ENCODE data around the gene AUTS2. TPM values are rescaled to one million over a fixed set of nuclear protein-coding genes. Genes with fewer than 3 reads are reported as not detected.

The AUTS2 gene
- total and polyA plus RNA-seq, 10 donors = 6.1 to 54.8 (median 29.1) TPM

GRCh38 chr7:69791739-69792138 lies 193.5 kb downstream of the AUTS2 start:
- no peaks in the 10 kb centered on the region for H3K36me3 ChIP-seq
- DNase-seq = no peak
- TF ChIP-seq POLR2AphosphoS5 (IDR thresholded peaks at IDR 0.05) = no peak
- no peak for TF ChIP-seq POLR2A (IDR thresholded peaks at IDR 0.05)
- no peak for TF ChIP-seq CTCF (IDR thresholded peaks at IDR 0.05 in 8 of 11, conservative IDR thresholded peaks at IDR 0.05 in 3 of 11)
- H3K4me3 ChIP-seq = no peak overlapping the region
- no peaks in the 10 kb centered on the region for H3K27me3 ChIP-seq (replicated peaks in 1 of 7)
- intact Hi-C loops (cut with DNase I; ENCODE audit: low total_unique reads) = no loop called here
- H3K9me3 ChIP-seq = no peaks in the 10 kb centered on the region
- no peak overlapping the region for H3K27ac ChIP-seq
- WGBS, 5 donors = 89 to 100% (median 96%) methylated on average over 1 of the region's 1 CpG
- H3K4me1 ChIP-seq = no peaks in the 10 kb centered on the region

- H3K4me3 ChIP-seq = no peak overlapping the region
- 73 to 81% (median 77%) methylated on average over 5 of the region's 5 CpGs for WGBS, 5 donors
- intact Hi-C loops (cut with DNase I; ENCODE audit: low total_unique reads) = no loop called here
These were observed 197.7 kb downstream of the AUTS2 start for GRCh38 chr7:69795932-69796331.

GRCh38 chr7:69796416-69796815 lies 198.1 kb downstream of the AUTS2 start:
- Histone ChIP-seq H3K4me1 (peaks cover 0 to 20% (median 14%) of the 10 kb centered on the region in 6 donors), H3K9me3 (no peaks in the 10 kb centered on the region), H3K27me3 (replicated peaks in 1 of 7) (no peaks in the 10 kb centered on the region), H3K36me3 (no peaks in the 10 kb centered on the region), H3K27ac (no peak overlapping the region), H3K4me3 (no peak overlapping the region)
- intact Hi-C loops (cut with DNase I; ENCODE audit: low total_unique reads) = no loop called here
- WGBS, 5 donors = 88 to 95% (median 91%) methylated on average over 2 of the region's 2 CpGs
- DNase-seq = no peak
- TF ChIP-seq POLR2A (IDR thresholded peaks at IDR 0.05) (no peak), CTCF (IDR thresholded peaks at IDR 0.05 in 8 of 11, conservative IDR thresholded peaks at IDR 0.05 in 3 of 11) (no peak), POLR2AphosphoS5 (IDR thresholded peaks at IDR 0.05) (no peak)

More at GRCh38 chr7:69795932-69796331, 197.7 kb downstream of the AUTS2 start:
- Histone ChIP-seq H3K27ac (no peak overlapping the region), H3K4me1 (peaks cover 0 to 16% (median 13%) of the 10 kb centered on the region in 6 donors), H3K27me3 (replicated peaks in 1 of 7) (no peaks in the 10 kb centered on the region), H3K36me3 (no peaks in the 10 kb centered on the region), H3K9me3 (no peaks in the 10 kb centered on the region)
- TF ChIP-seq CTCF (IDR thresholded peaks at IDR 0.05 in 8 of 11, conservative IDR thresholded peaks at IDR 0.05 in 3 of 11) = no peak
- no peak for TF ChIP-seq POLR2AphosphoS5 (IDR thresholded peaks at IDR 0.05)
- TF ChIP-seq POLR2A (IDR thresholded peaks at IDR 0.05) = no peak
- no peak for DNase-seq

GRCh38 chr7:69799048-69799697 lies 200.9 kb downstream of the AUTS2 start:
- WGBS, 5 donors = 71 to 83% (median 78%) methylated on average over 4 of the region's 4 CpGs
- intact Hi-C loops (cut with DNase I; ENCODE audit: low total_unique reads) = no loop called here

More at GRCh38 chr7:69799048-69799697, 200.9 kb downstream of the AUTS2 start:
- Histone ChIP-seq H3K27me3 (replicated peaks in 1 of 7) (no peaks in the 10 kb centered on the region), H3K27ac (no peak overlapping the region), H3K4me1 (peaks cover 0 to 27% (median 14%) of the 10 kb centered on the region in 6 donors), H3K36me3 (no peaks in the 10 kb centered on the region), H3K4me3 (no peak overlapping the region), H3K9me3 (no peaks in the 10 kb centered on the region)
- no peak for TF ChIP-seq POLR2A (IDR thresholded peaks at IDR 0.05)
- no peak for TF ChIP-seq CTCF (IDR thresholded peaks at IDR 0.05 in 8 of 11, conservative IDR thresholded peaks at IDR 0.05 in 3 of 11)
- DNase-seq = no peak

All from spleen (tissue), 11 donors.